Measurements from ENCODE around the gene ALCAM.

The ALCAM gene

DNA sequence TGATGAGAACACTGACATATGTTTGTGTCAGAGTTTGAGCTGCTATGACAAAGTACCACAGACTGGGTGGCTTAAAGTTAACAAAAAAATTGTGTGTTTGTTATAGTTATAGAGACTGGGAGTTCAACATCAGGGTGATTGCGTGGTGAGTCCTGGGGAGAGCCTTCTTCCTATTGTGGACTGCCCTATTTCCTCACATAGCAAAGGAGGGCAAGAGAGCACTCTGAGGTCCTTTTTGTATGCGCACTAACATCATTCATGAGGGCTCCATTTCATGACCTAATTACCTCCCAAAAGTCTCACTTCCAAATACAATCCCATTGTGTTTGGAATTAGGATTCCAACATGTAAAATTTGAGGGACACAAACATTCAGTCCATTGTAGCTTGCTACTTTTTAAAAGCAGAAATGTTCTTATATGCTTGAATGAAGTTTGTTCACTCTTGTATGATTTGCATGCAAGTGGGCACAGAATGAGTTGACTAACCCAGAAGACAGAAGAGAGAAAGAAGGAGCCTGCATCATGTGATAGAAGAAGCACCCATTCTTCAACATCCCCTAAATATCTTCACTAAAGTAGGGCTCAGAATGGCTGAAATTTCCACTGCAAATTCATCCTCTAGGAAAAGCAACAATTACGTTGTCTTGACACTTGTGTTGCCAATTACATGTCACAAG is 18.9 kb upstream of the ALCAM start:
- TF ChIP-seq CTCF (IDR thresholded peaks at IDR 0.05; ENCODE audit: insufficient read depth, low read depth, low read length, missing control alignments): no peak
- no peak for DNase-seq (ENCODE audit: low read depth)
- no peak overlapping the region for H3K4me3 ChIP-seq (ENCODE audit: low read depth, low read length)

DNA sequence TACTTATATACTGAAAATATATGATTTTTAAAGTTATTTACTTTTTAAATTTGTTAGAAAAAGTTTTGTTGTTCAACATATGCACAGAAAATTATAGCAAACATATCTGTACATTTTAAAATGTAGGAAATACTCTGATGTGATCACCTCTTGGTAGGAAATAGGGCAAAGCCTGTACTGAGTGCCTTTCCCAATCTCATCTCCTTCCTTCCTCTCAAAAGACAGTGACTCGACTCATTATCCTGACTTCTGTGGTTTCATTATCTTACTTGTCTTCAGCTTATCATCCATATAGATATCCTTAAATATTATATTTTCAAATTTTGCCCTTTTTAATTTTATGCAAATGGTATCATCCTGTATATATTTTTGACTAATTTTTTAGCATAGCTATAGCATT is 18.4 kb upstream of the ALCAM start:
- no peak for TF ChIP-seq CTCF (IDR thresholded peaks at IDR 0.05; ENCODE audit: insufficient read depth, low read depth, low read length, missing control alignments)
- DNase-seq (ENCODE audit: low read depth): no peak
- H3K4me3 ChIP-seq (ENCODE audit: low read depth, low read length): no peak overlapping the region

DNA sequence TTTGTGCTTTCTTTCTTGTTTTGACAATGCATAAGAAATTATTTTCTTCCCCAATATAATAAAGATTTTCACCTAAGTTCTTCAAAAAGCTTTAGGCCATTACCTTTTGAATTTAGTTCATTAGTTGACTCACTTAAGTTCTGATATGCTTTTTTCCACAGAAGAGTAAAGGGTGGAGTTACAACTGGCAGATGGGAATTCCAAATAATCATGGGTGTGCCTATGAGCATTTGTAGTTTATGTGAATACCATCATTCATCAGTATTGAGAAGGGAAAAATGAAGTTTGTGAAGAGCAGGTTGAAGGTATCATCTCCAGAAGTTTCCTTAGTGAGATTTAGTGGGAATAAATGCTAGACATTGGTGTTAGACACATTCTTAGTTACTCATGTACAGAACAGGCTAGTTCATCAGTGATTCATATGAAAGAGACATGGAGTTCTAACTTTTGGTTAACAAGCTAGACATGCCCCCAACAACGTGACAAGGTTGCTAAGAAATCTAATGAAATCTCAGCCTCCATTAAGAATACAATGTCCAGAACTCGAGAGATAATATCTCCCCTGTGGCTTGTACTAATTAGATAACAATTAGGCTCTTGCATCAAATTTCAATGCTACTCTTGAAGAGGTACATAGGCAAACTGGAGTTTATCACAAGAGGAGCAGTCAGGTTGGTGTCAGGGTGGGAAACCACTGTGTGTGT is 16.9 kb upstream of the ALCAM start:
- H3K4me3 ChIP-seq (ENCODE audit: low read depth, low read length): no peak overlapping the region
- no peak for DNase-seq (ENCODE audit: low read depth)
- no peak for TF ChIP-seq CTCF (IDR thresholded peaks at IDR 0.05; ENCODE audit: insufficient read depth, low read depth, low read length, missing control alignments)

GRCh38 chr3:105351821-105352220 is 14.9 kb upstream of the ALCAM start:
- TF ChIP-seq CTCF (IDR thresholded peaks at IDR 0.05; ENCODE audit: insufficient read depth, low read depth, low read length, missing control alignments): no peak
- no peak for DNase-seq (ENCODE audit: low read depth)
- no peak overlapping the region for H3K4me3 ChIP-seq (ENCODE audit: low read depth, low read length)

GRCh38 chr3:105352976-105353375 is 13.7 kb upstream of the ALCAM start:
- H3K4me3 ChIP-seq (ENCODE audit: low read depth, low read length): no peak overlapping the region
- no peak for DNase-seq (ENCODE audit: low read depth)
- TF ChIP-seq CTCF (IDR thresholded peaks at IDR 0.05; ENCODE audit: insufficient read depth, low read depth, low read length, missing control alignments): no peak

DNA sequence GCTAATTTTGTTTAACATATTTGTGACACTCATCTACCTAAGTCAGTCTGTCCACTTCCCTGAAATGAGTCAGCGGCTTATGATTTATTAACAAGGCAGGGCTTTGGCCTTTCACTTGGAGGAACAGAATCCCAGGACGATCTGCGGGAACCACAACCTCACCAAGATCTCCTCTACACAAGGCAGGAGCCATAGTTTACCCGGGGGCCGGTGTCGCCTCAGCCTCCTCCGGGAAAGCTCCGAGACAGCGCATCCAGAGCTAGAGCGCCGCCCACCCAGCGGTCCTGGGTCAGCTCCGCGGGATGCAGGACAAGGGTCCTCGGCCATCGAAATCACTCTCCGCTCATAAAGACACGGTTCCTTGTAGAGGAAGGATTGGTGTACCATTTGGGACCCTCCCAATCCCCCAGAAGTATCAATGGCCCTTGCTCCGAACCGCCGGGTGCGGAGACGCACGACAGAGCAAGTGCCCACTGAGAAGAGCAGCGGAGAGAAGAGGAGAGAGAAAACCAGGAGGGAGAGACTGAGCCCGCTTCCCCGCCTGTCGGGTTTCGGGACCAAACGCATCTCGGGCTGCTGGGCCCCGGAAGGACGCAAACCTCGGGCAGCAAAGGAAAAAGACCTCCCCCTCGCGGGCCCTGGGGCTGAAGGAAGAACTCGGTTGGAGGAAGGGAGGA is 13.1 kb upstream of the ALCAM start:
- no peak for TF ChIP-seq CTCF (IDR thresholded peaks at IDR 0.05; ENCODE audit: insufficient read depth, low read depth, low read length, missing control alignments)
- no peak for DNase-seq (ENCODE audit: low read depth)
- no peak overlapping the region for H3K4me3 ChIP-seq (ENCODE audit: low read depth, low read length)
